ENCODE measurements around the gene CHRNA10.

- TF ChIP-seq CTCF (IDR thresholded peaks at IDR 0.05) (no peak), POLR2A (IDR thresholded peaks at IDR 0.05) (no peak)
Measured at GRCh38 chr11:3658252-3658651, 12.9 kb downstream of the CHRNA10 start.

Measured in breast epithelium (tissue), 3 donors.